ENCODE data around the gene HOXB3.

HOXB3 gene

DNA sequence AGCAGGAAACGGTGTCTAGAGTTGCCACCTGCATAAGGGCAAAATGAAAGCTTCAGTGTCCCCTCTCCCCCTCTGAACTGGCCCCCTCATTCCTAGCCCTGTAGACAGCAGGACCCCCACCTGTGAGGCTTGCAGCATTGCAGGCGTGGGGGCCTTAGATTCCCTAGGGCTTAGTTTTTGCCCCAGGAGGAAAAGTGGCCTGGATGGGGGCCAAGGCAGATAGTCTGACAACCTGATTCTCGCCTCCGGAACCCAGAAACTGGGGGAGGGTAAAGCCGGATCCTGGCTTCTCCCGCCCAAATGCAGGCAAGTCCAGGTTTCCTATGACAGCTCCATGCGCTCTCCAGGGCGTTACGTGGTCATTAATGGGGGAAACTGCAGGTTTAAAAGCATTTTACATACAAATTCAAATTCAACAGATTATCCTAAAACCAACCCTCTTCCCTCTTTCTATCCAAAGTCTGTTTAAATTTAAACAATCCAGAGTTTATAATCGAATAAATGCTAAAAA lies 15.4 kb upstream of the HOXB3 start:
- Histone ChIP-seq H3F3A (ENCODE audit: insufficient read depth, low read length) (no peaks in the 10 kb centered on the region), H3K27me3 (ENCODE audit: insufficient read depth, low read length) (peaks cover 5% of the 10 kb centered on the region; the same call in 1 of the 2 replicates), H3K36me3 (ENCODE audit: insufficient read depth, low read length) (no peaks in the 10 kb centered on the region), H3K9me2 (ENCODE audit: low read depth, low read length) (no peaks in the 10 kb centered on the region), H2AFZ (ENCODE audit: low read length) (no peak overlapping the region), H3K9me3 (ENCODE audit: low read length) (no peaks in the 10 kb centered on the region), H4K20me1 (ENCODE audit: insufficient read depth, low read length) (no peaks in the 10 kb centered on the region), H3K4me1 (ENCODE audit: insufficient read depth, low read length, severe bottlenecking) (peaks cover 3% of the 10 kb centered on the region), H3K27ac (ENCODE audit: low read depth, low read length, poor library complexity, severe bottlenecking) (no peak overlapping the region), H3K4me3 (ENCODE audit: low read depth, low read length, poor library complexity, severe bottlenecking) (no peak overlapping the region), H3K4me2 (ENCODE audit: low read length) (no peak overlapping the region), H3K79me2 (ENCODE audit: insufficient read depth, low read length) (no peaks in the 10 kb centered on the region), H3K9ac (ENCODE audit: low read length) (no peak overlapping the region)
- TF ChIP-seq, protein P1, sequence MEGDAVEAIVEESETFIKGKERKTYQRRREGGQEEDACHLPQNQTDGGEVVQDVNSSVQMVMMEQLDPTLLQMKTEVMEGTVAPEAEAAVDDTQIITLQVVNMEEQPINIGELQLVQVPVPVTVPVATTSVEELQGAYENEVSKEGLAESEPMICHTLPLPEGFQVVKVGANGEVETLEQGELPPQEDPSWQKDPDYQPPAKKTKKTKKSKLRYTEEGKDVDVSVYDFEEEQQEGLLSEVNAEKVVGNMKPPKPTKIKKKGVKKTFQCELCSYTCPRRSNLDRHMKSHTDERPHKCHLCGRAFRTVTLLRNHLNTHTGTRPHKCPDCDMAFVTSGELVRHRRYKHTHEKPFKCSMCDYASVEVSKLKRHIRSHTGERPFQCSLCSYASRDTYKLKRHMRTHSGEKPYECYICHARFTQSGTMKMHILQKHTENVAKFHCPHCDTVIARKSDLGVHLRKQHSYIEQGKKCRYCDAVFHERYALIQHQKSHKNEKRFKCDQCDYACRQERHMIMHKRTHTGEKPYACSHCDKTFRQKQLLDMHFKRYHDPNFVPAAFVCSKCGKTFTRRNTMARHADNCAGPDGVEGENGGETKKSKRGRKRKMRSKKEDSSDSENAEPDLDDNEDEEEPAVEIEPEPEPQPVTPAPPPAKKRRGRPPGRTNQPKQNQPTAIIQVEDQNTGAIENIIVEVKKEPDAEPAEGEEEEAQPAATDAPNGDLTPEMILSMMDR (IDR thresholded peaks at IDR 0.05; ENCODE audit: low read length) = no peak
- no peak for TF ChIP-seq EZH2 (IDR thresholded peaks at IDR 0.05; ENCODE audit: borderline replicate concordance, low read length)

DNA sequence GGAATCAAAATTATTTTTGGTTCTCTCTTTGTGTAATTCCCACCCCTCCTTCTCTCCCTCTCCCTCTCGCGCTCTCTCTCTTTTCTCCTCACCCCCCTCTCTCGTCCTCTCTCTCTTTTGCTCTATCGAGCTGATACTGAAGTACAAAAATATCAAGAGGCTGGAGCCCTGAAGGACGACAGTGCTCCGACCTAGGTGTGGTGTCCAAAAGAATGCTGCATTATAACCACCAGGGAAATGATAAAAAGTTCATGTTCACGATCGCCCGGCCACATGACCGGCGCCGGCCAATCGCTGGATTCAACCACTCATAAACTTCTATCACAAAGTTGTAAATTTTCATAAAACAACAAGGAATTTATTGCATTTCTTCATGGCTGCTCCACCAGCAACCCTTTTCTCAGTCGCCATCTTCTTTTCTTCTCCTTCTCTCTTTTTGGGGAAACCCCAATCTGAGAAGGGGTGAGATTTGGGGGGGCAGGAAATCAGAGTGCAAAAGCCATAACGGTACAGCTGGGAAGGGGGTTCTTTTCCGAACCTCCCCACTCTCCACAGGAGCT lies 14.8 kb upstream of the HOXB3 start, which contains the start of gene HOXB6:
HOXB6 (minus strand) TSS at position 217 of the 560 bp plus-strand sequence. CDS start 6,836 bp downstream, outside the sequence.
- Histone ChIP-seq H3K9me2 (ENCODE audit: low read depth, low read length) (no peaks in the 10 kb centered on the region), H3K27me3 (ENCODE audit: insufficient read depth, low read length) (peaks cover 5% of the 10 kb centered on the region; the same call in 1 of the 2 replicates), H3K4me2 (ENCODE audit: low read length) (no peak within 1 kb of the TSS), H3K9ac (ENCODE audit: low read length) (no peak within 1 kb of the TSS), H3K4me3 (ENCODE audit: low read depth, low read length, poor library complexity, severe bottlenecking) (no peak within 1 kb of the TSS), H3F3A (ENCODE audit: insufficient read depth, low read length) (no peaks in the 10 kb centered on the region), H4K20me1 (ENCODE audit: insufficient read depth, low read length) (no peaks in the 10 kb centered on the region), H3K79me2 (ENCODE audit: insufficient read depth, low read length) (no peaks in the 10 kb centered on the region), H3K4me1 (ENCODE audit: insufficient read depth, low read length, severe bottlenecking) (peaks cover under 1% of the 10 kb centered on the region), H3K36me3 (ENCODE audit: insufficient read depth, low read length) (no peaks in the 10 kb centered on the region), H3K27ac (ENCODE audit: low read depth, low read length, poor library complexity, severe bottlenecking) (no peak within 1 kb of the TSS), H2AFZ (ENCODE audit: low read length) (no peak within 1 kb of the TSS), H3K9me3 (ENCODE audit: low read length) (no peaks in the 10 kb centered on the region)
- no peak for TF ChIP-seq EZH2 (IDR thresholded peaks at IDR 0.05; ENCODE audit: borderline replicate concordance, low read length)

DNA sequence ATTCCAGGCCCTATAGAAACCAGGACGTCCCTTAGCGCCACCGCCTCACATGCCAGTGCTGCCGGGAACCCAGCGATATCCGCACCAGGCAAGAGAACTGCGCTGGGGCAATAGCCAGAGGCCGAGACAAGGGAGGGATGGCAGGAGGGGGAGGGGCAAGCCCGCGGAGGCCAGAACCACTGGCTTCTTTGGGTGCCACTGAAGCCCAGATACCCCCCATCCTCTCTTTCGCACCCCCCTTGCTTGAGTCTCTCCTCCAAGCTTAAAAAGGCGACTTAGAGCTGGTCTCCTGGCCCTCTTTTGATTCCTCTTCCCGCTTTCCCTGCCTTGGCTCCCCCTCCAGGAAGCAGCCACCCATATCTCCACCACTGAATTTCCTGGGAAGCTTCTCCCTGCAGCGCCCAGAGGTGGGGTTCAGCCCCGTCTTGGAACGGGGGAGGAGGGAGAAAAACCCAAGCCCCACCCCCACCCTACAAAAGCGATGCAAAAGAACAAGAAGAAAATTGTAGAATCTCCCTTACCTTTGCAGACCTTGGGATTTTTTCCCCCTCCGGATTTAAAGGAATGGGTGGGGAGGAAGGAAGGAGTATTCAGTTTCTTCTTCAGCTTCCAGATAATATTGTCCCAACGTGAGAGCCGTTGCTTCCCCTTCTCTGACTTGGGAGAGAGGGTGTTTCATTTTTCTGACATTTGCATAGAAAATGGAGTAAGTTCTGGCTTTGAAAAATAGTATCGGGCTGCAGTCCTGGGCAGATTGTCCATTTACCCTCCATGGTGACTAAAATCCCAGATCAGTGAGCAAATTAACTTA lies 14.1 kb upstream of the HOXB3 start:
- no peak overlapping the region for H2AFZ ChIP-seq (ENCODE audit: low read length)
- H3K4me2 ChIP-seq (ENCODE audit: low read length) = no peak overlapping the region
- H3K27me3 ChIP-seq (ENCODE audit: insufficient read depth, low read length) = peaks cover 5% of the 10 kb centered on the region; the same call in 1 of the 2 replicates
- H4K20me1 ChIP-seq (ENCODE audit: insufficient read depth, low read length) = no peaks in the 10 kb centered on the region
- H3K4me3 ChIP-seq (ENCODE audit: low read depth, low read length, poor library complexity, severe bottlenecking) = no peak overlapping the region
- H3F3A ChIP-seq (ENCODE audit: insufficient read depth, low read length) = no peaks in the 10 kb centered on the region
- H3K9ac ChIP-seq (ENCODE audit: low read length) = no peak overlapping the region
- no peaks in the 10 kb centered on the region for H3K4me1 ChIP-seq (ENCODE audit: insufficient read depth, low read length, severe bottlenecking)
- no peaks in the 10 kb centered on the region for H3K9me2 ChIP-seq (ENCODE audit: low read depth, low read length)
- no peaks in the 10 kb centered on the region for H3K9me3 ChIP-seq (ENCODE audit: low read length)
- H3K27ac ChIP-seq (ENCODE audit: low read depth, low read length, poor library complexity, severe bottlenecking) = no peak overlapping the region
- H3K79me2 ChIP-seq (ENCODE audit: insufficient read depth, low read length) = no peaks in the 10 kb centered on the region
- H3K36me3 ChIP-seq (ENCODE audit: insufficient read depth, low read length) = no peaks in the 10 kb centered on the region
- TF ChIP-seq, protein P1 (IDR thresholded peaks at IDR 0.05; ENCODE audit: low read length) = no peak
